IMR-90 (cell line): ENCODE data around the gene KCNT2. TPM values are rescaled to one million over a fixed set of nuclear protein-coding genes. Genes with fewer than 3 reads are reported as not detected.

Experiments
- ATAC-seq: fragments of 200-7000 bp; cut with Tn5 transposase; 2 replicates; pipeline ENCODE4 v1.9.1; 2020; ENCODE audit warnings: low read depth, mild to moderate bottlenecking, moderate library complexity
- BruUV-seq: library from RNA; stranded (reverse); fragments of 400-500 nt; replicated peaks from 2 replicates; lab custom pipeline; 2021; lab: Mats Ljungman, UMichigan
- CTCF ChIA-PET: fragments of 300-600 bp; formaldehyde crosslinking; extraction: SDS; loops from one replicate; lab custom pipeline; 2021; ENCODE audit warnings: antibody characterized with exemption; lab: Yijun Ruan, JAX
- POLR2A ChIA-PET: fragments of 300-600 bp; sonication (Branson Sonifier 250); formaldehyde crosslinking; loops from one replicate; lab custom pipeline; 2022; ENCODE audit warnings: antibody characterized with exemption; ENCODE audit not compliant: unreplicated experiment; lab: Charles Lee
- DNase-seq: peaks from one replicate; pipeline ENCODE4 v3.0.0; 2013
- H2AFZ ChIP-seq: replicated peaks from 2 replicates; pipeline ENCODE3; 2013; ENCODE audit warnings: low read length, mild to moderate bottlenecking; ENCODE audit not compliant: poor library complexity
- H2AK5ac ChIP-seq: 2 replicates; pipeline ENCODE4 v1.6.1; 2013; ENCODE audit warnings: low read depth, low read length, inconsistent platforms
- H2AK9ac ChIP-seq: replicated peaks from 2 replicates; pipeline ENCODE3; 2013; ENCODE audit warnings: mild to moderate bottlenecking, low read depth, low read length, moderate library complexity; ENCODE audit not compliant: poor library complexity
- H2BK120ac ChIP-seq: 2 replicates; pipeline ENCODE4 v1.6.1; 2013; ENCODE audit warnings: low read depth, low read length, inconsistent platforms
- H2BK15ac ChIP-seq: 3 replicates; pipeline ENCODE4 v1.6.1; 2013; ENCODE audit warnings: low read depth, low read length, inconsistent platforms
- H2BK20ac ChIP-seq: 2 replicates; pipeline ENCODE4 v1.6.1; 2013; ENCODE audit warnings: low read depth, mild to moderate bottlenecking, inconsistent platforms, low read length, moderate library complexity
- H2BK5ac ChIP-seq: 2 replicates; pipeline ENCODE4 v1.6.1; 2013; ENCODE audit warnings: mild to moderate bottlenecking, low read depth, low read length, inconsistent platforms; ENCODE audit not compliant: poor library complexity, severe bottlenecking
- H3K14ac ChIP-seq: replicated peaks from 2 replicates; pipeline ENCODE4 v1.6.1; 2013; ENCODE audit warnings: low read depth, low read length, inconsistent platforms
- H3K18ac ChIP-seq: 2 replicates; pipeline ENCODE4 v1.6.1; 2013; ENCODE audit warnings: low read depth, low read length, control low read depth
- H3K23ac ChIP-seq: 2 replicates; pipeline ENCODE4 v1.6.1; 2013; ENCODE audit warnings: low read depth, low read length, inconsistent platforms
- H3K27ac ChIP-seq: 2 replicates; pipeline ENCODE4 v1.5.1; 2013; ENCODE audit warnings: mild to moderate bottlenecking, control low read depth, low read length; ENCODE audit not compliant: insufficient read depth
- H3K27me3 ChIP-seq: 2 replicates; pipeline ENCODE4 v1.6.1; 2013; ENCODE audit warnings: low read length; ENCODE audit not compliant: control insufficient read depth, insufficient read depth
- H3K36me3 ChIP-seq: 2 replicates; pipeline ENCODE4 v1.6.1; 2013; ENCODE audit warnings: low read length, mixed read lengths; ENCODE audit not compliant: control insufficient read depth, insufficient read depth
- H3K4ac ChIP-seq: 2 replicates; pipeline ENCODE4 v1.6.1; 2013; ENCODE audit warnings: low read depth, low read length, inconsistent platforms
- H3K4me1 ChIP-seq: 2 replicates; pipeline ENCODE4 v1.6.1; 2013; ENCODE audit warnings: low read length, mixed read lengths; ENCODE audit not compliant: control insufficient read depth, insufficient read depth
- H3K4me2 ChIP-seq: 2 replicates; pipeline ENCODE4 v1.6.1; 2013; ENCODE audit warnings: low read depth, mild to moderate bottlenecking, control low read depth, low read length, moderate library complexity
- H3K4me3 ChIP-seq: 2 replicates; pipeline ENCODE4 v1.5.1; 2013; ENCODE audit warnings: low read depth, mild to moderate bottlenecking, control low read depth, low read length, moderate library complexity; ENCODE audit not compliant: insufficient read depth
- H3K56ac ChIP-seq: 2 replicates; pipeline ENCODE4 v1.6.1; 2013; ENCODE audit warnings: low read length, inconsistent platforms; ENCODE audit not compliant: insufficient read depth; ENCODE audit errors: extremely low read depth
- H3K79me1 ChIP-seq, 2 experiments: 2 replicates each; pipeline ENCODE4 v1.6.1; 2013; ENCODE audit warnings: low read length in 2 of 2, inconsistent platforms in 1 of 2, low read depth in 1 of 2
- H3K9ac ChIP-seq: 2 replicates; pipeline ENCODE4 v1.6.1; 2013; ENCODE audit warnings: low read depth, low read length, control low read depth
- H3K9me1 ChIP-seq: 2 replicates; pipeline ENCODE4 v1.6.1; 2013; ENCODE audit warnings: low read length, inconsistent platforms; ENCODE audit not compliant: insufficient read depth
- H3K9me3 ChIP-seq: 2 replicates; pipeline ENCODE4 v1.6.1; 2013; ENCODE audit warnings: low read length; ENCODE audit not compliant: control insufficient read depth, insufficient read depth
- H4K20me1 ChIP-seq: 2 replicates; pipeline ENCODE4 v1.6.1; 2013; ENCODE audit warnings: low read length, inconsistent platforms; ENCODE audit not compliant: insufficient read depth
- H4K5ac ChIP-seq: 2 replicates; pipeline ENCODE4 v1.6.1; 2013; ENCODE audit warnings: mild to moderate bottlenecking, low read depth, low read length, control low read depth
- H4K8ac ChIP-seq, 2 experiments: 2 replicates each; pipeline ENCODE4 v1.6.1; 2013; ENCODE audit warnings: low read depth in 2 of 2, low read length in 2 of 2, control low read depth in 1 of 2, inconsistent platforms in 1 of 2
- H4K91ac ChIP-seq: 2 replicates; pipeline ENCODE4 v1.6.1; 2013; ENCODE audit warnings: low read depth, low read length, inconsistent platforms; ENCODE audit not compliant: insufficient read depth
- MAFK ChIP-seq: IDR thresholded peaks from 2 replicates; pipeline ENCODE4 v1.6.1; 2012; ENCODE audit warnings: low read depth, low read length, improper control_type of control experiment
- MAZ ChIP-seq: IDR thresholded peaks from 2 replicates; pipeline ENCODE4 v1.6.1; 2012; ENCODE audit warnings: low read depth, mild to moderate bottlenecking, low read length, improper control_type of control experiment, moderate library complexity, borderline replicate concordance
- MXI1 ChIP-seq: IDR thresholded peaks from 2 replicates; pipeline ENCODE4 v1.6.1; 2012; ENCODE audit warnings: low read depth, mild to moderate bottlenecking, low read length, moderate library complexity, borderline replicate concordance
- RAD21 ChIP-seq: IDR thresholded peaks from 2 replicates; pipeline ENCODE4 v1.6.1; 2012; ENCODE audit warnings: low read length, improper control_type of control experiment
- RCOR1 ChIP-seq: IDR thresholded peaks from 2 replicates; pipeline ENCODE4 v1.6.1; 2012; ENCODE audit warnings: mild to moderate bottlenecking, low read length, improper control_type of control experiment; ENCODE audit not compliant: insufficient replicate concordance
- SMC3 ChIP-seq: fragments of 150-350 bp; IDR thresholded peaks from 2 replicates; pipeline ENCODE4 v1.6.1; 2016; ENCODE audit warnings: low read depth, mild to moderate bottlenecking, antibody characterized with exemption, low read length, moderate library complexity
- WGBS, 2 experiments: methylation state at CpG; one replicate each; pipeline versions ENCODE4 v1.1.5 to v1.1.7; 2013; ENCODE audit warnings: missing lambda C conversion rate in 2 of 2; ENCODE audit not compliant: insufficient read length in 1 of 2; ENCODE audit errors: extremely low coverage in 2 of 2; 5-methylcytosine and 5-hydroxymethylcytosine counted together
- dilution Hi-C: fragments of 300-500 bp; cut with HindIII; formaldehyde crosslinking; loops from one replicate; pipeline ENCODE4 v1.14.3; 2018; ENCODE audit warnings: low sequenced_read_pairs; ENCODE audit not compliant: unreplicated experiment
- in situ Hi-C: fragments of 300-500 bp; cut with MboI; formaldehyde crosslinking; loops from 3 replicates; pipeline ENCODE4 v1.14.3; 2019; ENCODE audit warnings: low sequenced_read_pairs, inconsistent platforms, mixed read lengths
- intact Hi-C: fragments of 100-400 bp; cut with micrococcal nuclease; formaldehyde crosslinking; loops from 2 replicates; pipeline ENCODE4 v1.10.0; 2022
- polyA plus RNA-seq, 3 experiments: library from polyadenylated mRNA; depleted of rRNA; stranded (reverse); fragments of >200 nt; gene quantifications; 2 replicates each; pipeline ENCODE4 v1.2.3, GENCODE V29; 2012; ENCODE audit warnings: low replicate concordance in 1 of 3
- total RNA-seq: library from RNA; depleted of rRNA; stranded (reverse); fragments of >200 nt; gene quantifications from 2 replicates; pipeline ENCODE4 v1.2.3, GENCODE V29; 2012
- TF ChIP-seq, protein P1 (sequence below): conservative IDR thresholded peaks from 2 replicates; pipeline ENCODE4 v1.5.1; 2012; ENCODE audit warnings: mild to moderate bottlenecking, low read depth, low read length, improper control_type of control experiment

KCNT2 gene
- total and polyA plus RNA-seq, 2 of the 4 experiments (the other 2 are of a cell fraction), result 0.22 to 0.72 TPM

DNA sequence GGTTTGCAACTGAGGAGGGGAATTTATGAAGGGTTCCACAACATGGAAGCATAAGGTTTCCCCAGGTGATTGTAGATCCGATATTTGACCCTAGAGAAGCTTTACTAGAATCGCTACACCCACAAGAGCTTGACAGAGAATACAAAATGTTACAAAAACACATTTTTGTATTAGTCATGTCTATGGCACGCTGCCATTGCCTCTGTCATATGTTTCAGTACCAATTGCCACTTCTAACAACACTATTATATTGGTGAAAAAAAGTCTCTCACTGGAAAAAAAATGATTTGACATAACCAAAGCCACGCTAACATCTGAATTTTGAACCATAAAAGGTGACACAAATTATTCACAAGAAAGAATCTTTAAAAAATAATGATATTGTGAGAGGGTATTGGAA is 214.5 kb downstream of the KCNT2 start:
- Histone ChIP-seq H2AFZ (no peak overlapping the region), H3K27ac (no peak overlapping the region), H3K4me2 (no peak overlapping the region), H2BK15ac (no peak overlapping the region), H3K9me1 (no peaks in the 10 kb centered on the region), H2BK120ac (no peak overlapping the region), H4K8ac (no peak overlapping the region), H3K56ac (no peak overlapping the region), H3K9me3 (no peaks in the 10 kb centered on the region), H2BK5ac (no peak overlapping the region), H3K14ac (no peak overlapping the region), H4K91ac (no peak overlapping the region), H4K20me1 (no peaks in the 10 kb centered on the region), H3K4me1 (no peaks in the 10 kb centered on the region), H3K18ac (no peak overlapping the region), H2BK20ac (no peak overlapping the region), H3K27me3 (no peaks in the 10 kb centered on the region), H2AK5ac (no peak overlapping the region), H3K9ac (no peak overlapping the region), H3K23ac (no peak overlapping the region), H3K36me3 (no peaks in the 10 kb centered on the region), H3K4ac (no peak overlapping the region), H3K79me1 (no peaks in the 10 kb centered on the region), H3K4me3 (no peak overlapping the region), H4K5ac (no peak overlapping the region), H2AK9ac (no peak overlapping the region)
- ATAC-seq (no peak), DNase-seq (peak; percentile 41)
- POLR2A ChIA-PET, result no interaction called here
- dilution Hi-C loops, result no loop called here
- CTCF ChIA-PET, result interaction anchor here (2.2 kb wide), 1 partner anchor 21 kb away, joined by 5 read pairs; no protein-coding TSS in a partner anchor
- BruUV-seq, result no TSS peak
- in situ Hi-C loops, result no loop called here
- no CpG with 5 or more reads among the region's 4 CpGs for WGBS, 2 experiments
- TF ChIP-seq RAD21 (no peak), MAZ (no peak), MAFK (no peak), MXI1 (no peak), SMC3 (no peak), RCOR1 (no peak)
- TF ChIP-seq, protein P1, sequence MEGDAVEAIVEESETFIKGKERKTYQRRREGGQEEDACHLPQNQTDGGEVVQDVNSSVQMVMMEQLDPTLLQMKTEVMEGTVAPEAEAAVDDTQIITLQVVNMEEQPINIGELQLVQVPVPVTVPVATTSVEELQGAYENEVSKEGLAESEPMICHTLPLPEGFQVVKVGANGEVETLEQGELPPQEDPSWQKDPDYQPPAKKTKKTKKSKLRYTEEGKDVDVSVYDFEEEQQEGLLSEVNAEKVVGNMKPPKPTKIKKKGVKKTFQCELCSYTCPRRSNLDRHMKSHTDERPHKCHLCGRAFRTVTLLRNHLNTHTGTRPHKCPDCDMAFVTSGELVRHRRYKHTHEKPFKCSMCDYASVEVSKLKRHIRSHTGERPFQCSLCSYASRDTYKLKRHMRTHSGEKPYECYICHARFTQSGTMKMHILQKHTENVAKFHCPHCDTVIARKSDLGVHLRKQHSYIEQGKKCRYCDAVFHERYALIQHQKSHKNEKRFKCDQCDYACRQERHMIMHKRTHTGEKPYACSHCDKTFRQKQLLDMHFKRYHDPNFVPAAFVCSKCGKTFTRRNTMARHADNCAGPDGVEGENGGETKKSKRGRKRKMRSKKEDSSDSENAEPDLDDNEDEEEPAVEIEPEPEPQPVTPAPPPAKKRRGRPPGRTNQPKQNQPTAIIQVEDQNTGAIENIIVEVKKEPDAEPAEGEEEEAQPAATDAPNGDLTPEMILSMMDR, result no peak
- intact Hi-C loops, result no loop called here
